ENCODE measurements around the gene ANKRD33B. TPM values are rescaled to one million over a fixed set of nuclear protein-coding genes. Genes with fewer than 3 reads are reported as not detected.

ANKRD33B gene
- total and polyA plus RNA-seq, 9 of the 15 experiments (the other 6 are each of a cell fraction or from before 2014, with no cell fraction given), result 0.10 to 1.7 (median 0.40) TPM

- TF ChIP-seq ZNF407 (IDR thresholded peaks at IDR 0.05; ENCODE audit: low read depth), result no peak
- no peak for TF ChIP-seq KLF10 (CRISPR knock-in tag; IDR thresholded peaks at IDR 0.05)
- no peak for TF ChIP-seq FOXJ2 (tag; IDR thresholded peaks at IDR 0.05)
- no peak for TF ChIP-seq ZNF140 (CRISPR knock-in tag; IDR thresholded peaks at IDR 0.05)
- TF ChIP-seq WHSC1 (IDR thresholded peaks at IDR 0.05; ENCODE audit: low read length), result no peak
- TF ChIP-seq ZNF518B (CRISPR knock-in tag; IDR thresholded peaks at IDR 0.05), result no peak
- no peak for TF ChIP-seq MECOM (CRISPR knock-in tag; IDR thresholded peaks at IDR 0.05)
- TF ChIP-seq, protein P1, sequence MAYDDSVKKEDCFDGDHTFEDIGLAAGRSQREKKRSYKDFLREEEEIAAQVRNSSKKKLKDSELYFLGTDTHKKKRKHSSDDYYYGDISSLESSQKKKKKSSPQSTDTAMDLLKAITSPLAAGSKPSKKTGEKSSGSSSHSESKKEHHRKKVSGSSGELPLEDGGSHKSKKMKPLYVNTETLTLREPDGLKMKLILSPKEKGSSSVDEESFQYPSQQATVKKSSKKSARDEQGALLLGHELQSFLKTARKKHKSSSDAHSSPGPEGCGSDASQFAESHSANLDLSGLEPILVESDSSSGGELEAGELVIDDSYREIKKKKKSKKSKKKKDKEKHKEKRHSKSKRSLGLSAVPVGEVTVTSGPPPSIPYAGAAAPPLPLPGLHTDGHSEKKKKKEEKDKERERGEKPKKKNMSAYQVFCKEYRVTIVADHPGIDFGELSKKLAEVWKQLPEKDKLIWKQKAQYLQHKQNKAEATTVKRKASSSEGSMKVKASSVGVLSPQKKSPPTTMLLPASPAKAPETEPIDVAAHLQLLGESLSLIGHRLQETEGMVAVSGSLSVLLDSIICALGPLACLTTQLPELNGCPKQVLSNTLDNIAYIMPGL (CRISPR knock-in tag; IDR thresholded peaks at IDR 0.05), result no peak
Observed at GRCh38 chr5:10577371-10578292, 13.8 kb downstream of the ANKRD33B start (continued).

All from K562 (cell line).